ENCODE results near the gene PHYKPL.
"Not testable (repeated sequence)": the region's sequence is repeated elsewhere in the genome, so short reads cannot be mapped to it uniquely, and the experiment has no call there.

The PHYKPL gene

DNA sequence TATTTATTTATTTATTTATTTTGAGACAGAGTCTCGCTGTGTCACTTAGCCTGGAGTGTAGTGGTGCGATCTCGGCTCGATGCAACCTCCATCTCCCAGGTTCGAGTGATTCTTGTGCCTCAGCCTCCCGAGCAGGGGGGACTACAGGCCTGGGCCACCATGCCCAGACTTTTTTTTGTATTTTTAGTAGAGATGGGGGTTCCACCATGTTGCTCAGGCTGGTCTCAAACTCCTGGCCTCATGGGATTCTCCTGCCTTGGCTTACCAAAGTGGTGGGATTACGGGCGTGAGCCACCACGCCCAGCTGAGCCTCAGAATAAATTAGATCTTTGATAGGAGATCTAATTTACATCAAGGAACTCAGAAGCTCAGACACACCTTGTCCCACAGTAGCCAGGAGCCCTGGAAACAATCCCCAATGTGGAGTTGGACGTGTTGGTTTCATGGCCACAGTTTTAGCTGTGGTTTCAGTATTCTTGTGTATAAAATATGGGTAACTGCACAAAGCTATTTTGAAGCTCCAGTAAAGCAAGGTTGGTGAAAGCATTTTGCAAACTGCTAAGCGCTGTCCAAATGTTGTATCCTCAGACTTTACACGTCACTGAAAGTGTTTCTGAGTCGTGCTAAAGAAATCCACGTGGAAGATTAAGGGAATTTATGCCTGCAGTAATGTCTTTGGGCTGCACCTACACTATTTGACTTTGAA lies 31.2 kb downstream of the PHYKPL start:
- Histone ChIP-seq H3K4me3 (ENCODE audit: low read length in 2 of 2) (no peak overlapping the region), H3K27ac (ENCODE audit: low read length) (no peak overlapping the region), H3K27me3 (ENCODE audit: control insufficient read depth in 1 of 2, insufficient read depth in 2 of 2, low read length in 2 of 2) (no peaks in the 10 kb centered on the region), H3K9me3 (ENCODE audit: control insufficient read depth in 2 of 2, low read length in 2 of 2) (no peaks in the 10 kb centered on the region), H3K4me1 (ENCODE audit: control insufficient read depth, insufficient read depth, low read length) (peaks cover 16% of the 10 kb centered on the region), H3K9ac (ENCODE audit: low read length in 2 of 2) (no peak overlapping the region), H3K36me3 (ENCODE audit: control insufficient read depth in 2 of 2, insufficient read depth in 2 of 2, low read length in 2 of 2) (peaks cover 0 to 1% of the 10 kb centered on the region in 2 donors)

DNA sequence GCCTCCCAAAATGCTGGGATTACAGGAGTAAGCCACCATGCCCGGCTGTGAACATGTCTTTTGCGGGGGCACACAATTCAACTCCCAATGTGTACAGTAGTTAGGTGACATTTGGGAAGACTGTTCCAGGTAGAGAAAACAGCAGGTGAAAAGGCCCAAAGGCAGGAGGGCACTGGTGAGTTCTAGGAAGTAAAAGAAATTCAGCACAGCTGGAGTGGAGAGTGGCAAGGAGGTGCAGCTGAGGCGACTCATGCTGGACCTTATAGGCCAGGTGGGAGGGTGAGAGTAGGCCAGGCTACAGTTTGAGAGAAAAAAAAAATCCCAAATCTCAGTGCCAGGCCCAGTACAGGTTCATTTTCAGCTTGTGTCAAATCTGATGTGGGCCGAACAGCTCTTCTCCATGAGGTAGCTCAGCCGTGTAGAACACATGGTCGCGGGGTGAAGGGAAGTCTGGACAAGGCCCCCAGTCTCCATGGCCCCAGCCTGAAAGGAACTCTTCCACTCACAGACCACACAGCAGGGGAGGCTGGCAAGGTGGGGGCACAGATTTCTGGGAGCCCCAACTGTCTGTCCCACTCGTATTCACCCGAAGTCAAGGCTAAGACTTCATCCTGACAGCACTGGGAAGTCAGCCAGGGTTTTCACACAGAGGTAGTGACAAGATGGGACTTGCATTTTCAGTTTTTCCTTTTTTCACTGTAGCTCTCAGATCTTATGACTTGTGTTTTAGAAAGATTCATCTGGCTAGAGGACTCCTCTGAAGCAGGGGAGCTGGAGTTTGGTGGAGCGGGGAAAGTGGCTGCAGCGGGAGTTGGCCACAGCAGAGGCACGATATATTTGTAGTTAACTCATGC lies 32.8 kb downstream of the PHYKPL start:
- H3K36me3 ChIP-seq (ENCODE audit: control insufficient read depth in 2 of 2, insufficient read depth in 2 of 2, low read length in 2 of 2), result no peaks in the 10 kb centered on the region
- peaks cover 0 to 3% of the 10 kb centered on the region in 2 donors for H3K27me3 ChIP-seq (ENCODE audit: control insufficient read depth in 1 of 2, insufficient read depth in 2 of 2, low read length in 2 of 2)
- no peak overlapping the region for H3K27ac ChIP-seq (ENCODE audit: low read length)
- H3K9me3 ChIP-seq (ENCODE audit: control insufficient read depth in 2 of 2, low read length in 2 of 2), result no peaks in the 10 kb centered on the region
- peaks cover 5% of the 10 kb centered on the region for H3K4me1 ChIP-seq (ENCODE audit: control insufficient read depth, insufficient read depth, low read length)
- H3K9ac ChIP-seq (ENCODE audit: low read length in 2 of 2), result no peak overlapping the region
- no peak overlapping the region for H3K4me3 ChIP-seq (ENCODE audit: low read length in 2 of 2)

DNA sequence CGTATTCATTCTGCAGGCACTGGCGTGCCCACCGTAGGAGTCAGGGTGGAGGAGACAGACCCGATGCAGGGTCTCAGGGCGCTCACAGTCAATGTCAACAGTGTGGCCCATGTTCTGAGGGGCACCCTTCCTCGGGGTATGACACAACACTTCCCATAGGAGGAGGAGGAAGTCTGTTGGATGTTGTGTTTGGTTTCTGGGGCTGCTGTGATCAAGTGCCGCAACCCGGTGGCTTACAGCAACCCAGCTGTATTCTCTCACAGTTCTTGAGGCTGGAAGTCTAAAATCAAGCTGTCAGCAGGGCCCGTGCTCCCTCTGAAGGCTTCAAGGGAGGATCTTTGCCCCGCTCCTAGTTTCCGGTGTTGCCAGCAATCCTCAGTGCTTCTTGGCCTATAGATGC lies 33.9 kb downstream of the PHYKPL start:
- Histone ChIP-seq H3K9ac (ENCODE audit: low read length in 2 of 2) (no peak overlapping the region), H3K27me3 (ENCODE audit: control insufficient read depth in 1 of 2, insufficient read depth in 2 of 2, low read length in 2 of 2) (peaks cover 0 to 10% of the 10 kb centered on the region in 2 donors), H3K4me3 (ENCODE audit: low read length in 2 of 2) (no peak overlapping the region), H3K36me3 (ENCODE audit: control insufficient read depth in 2 of 2, insufficient read depth in 2 of 2, low read length in 2 of 2) (no peaks in the 10 kb centered on the region), H3K4me1 (ENCODE audit: control insufficient read depth, insufficient read depth, low read length) (peaks cover under 1% of the 10 kb centered on the region), H3K27ac (ENCODE audit: low read length) (no peak overlapping the region), H3K9me3 (ENCODE audit: control insufficient read depth in 2 of 2, low read length in 2 of 2) (no peaks in the 10 kb centered on the region)

GRCh38 chr5:178198151-178198550 lies 34.5 kb downstream of the PHYKPL start:
- not testable (repeated sequence) for H3K9me3 ChIP-seq (ENCODE audit: control insufficient read depth in 2 of 2, low read length in 2 of 2); H3K27ac ChIP-seq (ENCODE audit: low read length); H3K4me1 ChIP-seq (ENCODE audit: control insufficient read depth, insufficient read depth, low read length); H3K36me3 ChIP-seq (ENCODE audit: control insufficient read depth in 2 of 2, insufficient read depth in 2 of 2, low read length in 2 of 2); H3K9ac ChIP-seq (ENCODE audit: low read length in 2 of 2); H3K4me3 ChIP-seq (ENCODE audit: low read length in 2 of 2)
- H3K27me3 ChIP-seq (ENCODE audit: control insufficient read depth in 1 of 2, insufficient read depth in 2 of 2, low read length in 2 of 2), result peaks cover 0 to 13% of the 10 kb centered on the region in 2 donors

GRCh38 chr5:178196986-178197385 lies 35.6 kb downstream of the PHYKPL start:
- H3K4me3 ChIP-seq (ENCODE audit: low read length in 2 of 2), result no peak overlapping the region
- peaks cover 0 to 13% of the 10 kb centered on the region in 2 donors for H3K27me3 ChIP-seq (ENCODE audit: control insufficient read depth in 1 of 2, insufficient read depth in 2 of 2, low read length in 2 of 2)
- H3K36me3 ChIP-seq (ENCODE audit: control insufficient read depth in 2 of 2, insufficient read depth in 2 of 2, low read length in 2 of 2), result no peaks in the 10 kb centered on the region
- no peaks in the 10 kb centered on the region for H3K4me1 ChIP-seq (ENCODE audit: control insufficient read depth, insufficient read depth, low read length)
- H3K9me3 ChIP-seq (ENCODE audit: control insufficient read depth in 2 of 2, low read length in 2 of 2), result no peaks in the 10 kb centered on the region
- no peak overlapping the region for H3K27ac ChIP-seq (ENCODE audit: low read length)
- no peak overlapping the region for H3K9ac ChIP-seq (ENCODE audit: low read length in 2 of 2)

- H3K4me3 ChIP-seq (ENCODE audit: low read length in 2 of 2), result no peak overlapping the region
- no peaks in the 10 kb centered on the region for H3K4me1 ChIP-seq (ENCODE audit: control insufficient read depth, insufficient read depth, low read length)
- no peak overlapping the region for H3K27ac ChIP-seq (ENCODE audit: low read length)
- H3K9me3 ChIP-seq (ENCODE audit: control insufficient read depth in 2 of 2, low read length in 2 of 2), result no peaks in the 10 kb centered on the region
- no peak overlapping the region for H3K9ac ChIP-seq (ENCODE audit: low read length in 2 of 2)
- no peaks in the 10 kb centered on the region for H3K36me3 ChIP-seq (ENCODE audit: control insufficient read depth in 2 of 2, insufficient read depth in 2 of 2, low read length in 2 of 2)
- H3K27me3 ChIP-seq (ENCODE audit: control insufficient read depth in 1 of 2, insufficient read depth in 2 of 2, low read length in 2 of 2), result peaks cover 0 to 13% of the 10 kb centered on the region in 2 donors
These were observed 36.3 kb downstream of the PHYKPL start for GRCh38 chr5:178196281-178196812.

DNA sequence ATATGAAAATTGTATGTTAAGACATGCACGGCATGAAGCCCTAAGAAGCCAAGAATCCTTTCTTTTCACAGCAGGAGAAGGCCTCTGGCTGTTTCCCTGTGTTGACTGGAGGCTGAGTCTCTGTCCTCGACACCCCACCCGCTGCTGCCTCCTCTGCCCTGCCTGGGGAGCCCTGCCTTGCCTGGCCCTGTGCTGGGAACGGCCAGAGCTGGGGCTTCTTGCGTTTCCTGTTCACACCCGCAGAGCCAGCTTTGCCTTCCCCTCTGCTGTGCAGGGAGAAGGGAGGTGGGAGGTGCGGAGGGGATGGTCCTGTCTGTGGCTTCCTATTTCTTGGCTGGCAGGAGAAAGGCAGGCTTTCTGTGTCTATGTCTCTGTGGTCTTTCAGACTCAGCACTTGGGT lies 38.6 kb downstream of the PHYKPL start:
- peaks cover 0 to 13% of the 10 kb centered on the region in 2 donors for H3K27me3 ChIP-seq (ENCODE audit: control insufficient read depth in 1 of 2, insufficient read depth in 2 of 2, low read length in 2 of 2)
- H3K36me3 ChIP-seq (ENCODE audit: control insufficient read depth in 2 of 2, insufficient read depth in 2 of 2, low read length in 2 of 2), result no peaks in the 10 kb centered on the region
- H3K9me3 ChIP-seq (ENCODE audit: control insufficient read depth in 2 of 2, low read length in 2 of 2), result no peaks in the 10 kb centered on the region
- H3K4me1 ChIP-seq (ENCODE audit: control insufficient read depth, insufficient read depth, low read length), result no peaks in the 10 kb centered on the region
- no peak overlapping the region for H3K4me3 ChIP-seq (ENCODE audit: low read length in 2 of 2)
- no peak overlapping the region for H3K27ac ChIP-seq (ENCODE audit: low read length)
- H3K9ac ChIP-seq (ENCODE audit: low read length in 2 of 2), result no peak overlapping the region

GRCh38 chr5:178193251-178193809 lies 39.3 kb downstream of the PHYKPL start:
- no peak overlapping the region for H3K27ac ChIP-seq (ENCODE audit: low read length)
- H3K27me3 ChIP-seq (ENCODE audit: control insufficient read depth in 1 of 2, insufficient read depth in 2 of 2, low read length in 2 of 2), result peaks cover 0 to 17% of the 10 kb centered on the region in 2 donors
- H3K4me3 ChIP-seq (ENCODE audit: low read length in 2 of 2), result no peak overlapping the region
- H3K9ac ChIP-seq (ENCODE audit: low read length in 2 of 2), result no peak overlapping the region
- H3K36me3 ChIP-seq (ENCODE audit: control insufficient read depth in 2 of 2, insufficient read depth in 2 of 2, low read length in 2 of 2), result no peaks in the 10 kb centered on the region
- no peaks in the 10 kb centered on the region for H3K4me1 ChIP-seq (ENCODE audit: control insufficient read depth, insufficient read depth, low read length)
- H3K9me3 ChIP-seq (ENCODE audit: control insufficient read depth in 2 of 2, low read length in 2 of 2), result no peaks in the 10 kb centered on the region

DNA sequence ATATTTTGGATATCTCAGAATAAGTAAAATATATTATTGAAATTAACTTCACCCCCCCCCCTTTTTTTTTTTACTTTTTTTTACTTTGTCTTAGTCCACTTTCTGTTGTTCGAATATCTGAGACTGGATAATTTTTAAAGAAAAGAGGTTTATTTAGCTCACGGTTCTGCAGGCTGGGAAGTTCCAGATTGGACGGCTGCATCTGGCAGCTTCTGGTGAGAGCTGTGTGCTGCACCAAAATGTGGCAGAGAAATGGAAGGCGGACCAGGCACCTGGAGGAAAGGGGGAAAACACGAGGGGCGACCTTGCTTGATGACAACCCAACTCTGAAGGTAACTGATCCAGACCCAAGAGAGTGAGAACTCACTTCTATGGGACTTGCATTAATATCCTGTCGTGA lies 39.8 kb downstream of the PHYKPL start:
- Histone ChIP-seq H3K27me3 (ENCODE audit: control insufficient read depth in 1 of 2, insufficient read depth in 2 of 2, low read length in 2 of 2) (peaks cover 0 to 17% of the 10 kb centered on the region in 2 donors), H3K9me3 (ENCODE audit: control insufficient read depth in 2 of 2, low read length in 2 of 2) (no peaks in the 10 kb centered on the region), H3K4me3 (ENCODE audit: low read length in 2 of 2) (no peak overlapping the region), H3K27ac (ENCODE audit: low read length) (no peak overlapping the region), H3K36me3 (ENCODE audit: control insufficient read depth in 2 of 2, insufficient read depth in 2 of 2, low read length in 2 of 2) (no peaks in the 10 kb centered on the region), H3K9ac (ENCODE audit: low read length in 2 of 2) (no peak overlapping the region), H3K4me1 (ENCODE audit: control insufficient read depth, insufficient read depth, low read length) (no peaks in the 10 kb centered on the region)

DNA sequence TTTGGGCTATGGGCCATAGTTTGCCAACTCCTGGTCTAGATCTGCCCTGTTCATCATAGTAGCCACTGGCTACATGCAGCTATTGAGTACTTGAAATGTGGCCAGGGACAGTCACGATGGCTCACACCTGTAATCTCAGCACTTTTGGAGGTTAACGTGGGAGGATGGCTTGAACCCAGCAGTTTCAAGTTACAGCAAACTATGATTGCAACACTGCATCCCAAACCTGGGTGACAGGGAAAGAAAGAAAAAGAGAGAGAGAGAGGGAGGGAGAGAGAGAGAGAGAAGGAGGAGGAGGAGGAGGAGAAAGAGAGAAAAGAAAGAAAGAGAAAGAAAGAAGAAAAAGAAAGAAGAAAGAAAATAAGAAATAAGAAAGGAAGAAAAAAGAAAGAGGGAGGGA lies 40.4 kb downstream of the PHYKPL start:
- H3K27me3 ChIP-seq (ENCODE audit: control insufficient read depth in 1 of 2, insufficient read depth in 2 of 2, low read length in 2 of 2), result peaks cover 0 to 17% of the 10 kb centered on the region in 2 donors
- no peak overlapping the region for H3K4me3 ChIP-seq (ENCODE audit: low read length in 2 of 2)
- H3K9me3 ChIP-seq (ENCODE audit: control insufficient read depth in 2 of 2, low read length in 2 of 2), result no peaks in the 10 kb centered on the region
- no peak overlapping the region for H3K27ac ChIP-seq (ENCODE audit: low read length)
- H3K9ac ChIP-seq (ENCODE audit: low read length in 2 of 2), result no peak overlapping the region
- no peaks in the 10 kb centered on the region for H3K4me1 ChIP-seq (ENCODE audit: control insufficient read depth, insufficient read depth, low read length)
- H3K36me3 ChIP-seq (ENCODE audit: control insufficient read depth in 2 of 2, insufficient read depth in 2 of 2, low read length in 2 of 2), result no peaks in the 10 kb centered on the region
